GM23338 (cell line): ENCODE data around the gene DNAAF3. TPM values are rescaled to one million over a fixed set of nuclear protein-coding genes. Genes with fewer than 3 reads are reported as not detected.

ENCODE experiments used
- ATAC-seq: fragments of 200-7000 bp; cut with Tn5 transposase; 3 replicates; pipeline ENCODE4 v1.9.1; 2020
- DNase-seq: peaks from one replicate; pipeline ENCODE4 v3.0.0-alpha.2; 2015; ENCODE audit warnings: low spot score
- H2AFZ ChIP-seq: fragments of 200-600 bp; sonication (generic); 2 replicates; pipeline ENCODE4 v1.8.0; 2016; ENCODE audit warnings: antibody characterized with exemption, mild to moderate bottlenecking, moderate library complexity
- H3F3A ChIP-seq: fragments of 200-600 bp; sonication (generic); replicated peaks from 2 replicates; pipeline ENCODE4 v1.8.0; 2017; ENCODE audit warnings: antibody characterized with exemption, mixed run types, low read depth
- H3K27ac ChIP-seq: fragments of 200-600 bp; sonication (generic); 2 replicates; pipeline ENCODE4 v1.6.1; 2016; ENCODE audit warnings: low read depth
- H3K27me3 ChIP-seq: fragments of 200-600 bp; sonication (generic); 2 replicates; pipeline ENCODE4 v1.8.0; 2016; ENCODE audit warnings: mild to moderate bottlenecking, mixed run types, moderate library complexity; ENCODE audit not compliant: insufficient read depth
- H3K36me3 ChIP-seq: fragments of 200-600 bp; sonication (generic); 2 replicates; pipeline ENCODE4 v1.8.0; 2016; ENCODE audit warnings: mild to moderate bottlenecking; ENCODE audit not compliant: insufficient read depth
- H3K4me1 ChIP-seq: fragments of 200-600 bp; sonication (generic); 2 replicates; pipeline ENCODE4 v1.8.0; 2016; ENCODE audit warnings: mild to moderate bottlenecking, moderate library complexity; ENCODE audit not compliant: insufficient read depth
- H3K4me2 ChIP-seq: fragments of 200-600 bp; sonication (generic); 2 replicates; pipeline ENCODE4 v1.7.1; 2017; ENCODE audit warnings: mixed run types
- H3K4me3 ChIP-seq: fragments of 200-600 bp; sonication (generic); 2 replicates; pipeline ENCODE4 v1.6.1; 2016; ENCODE audit warnings: mixed run types
- H3K79me2 ChIP-seq: fragments of 200-600 bp; sonication (generic); replicated peaks from 2 replicates; pipeline ENCODE4 v1.8.0; 2017; ENCODE audit warnings: mild to moderate bottlenecking; ENCODE audit not compliant: insufficient read depth
- H3K9me2 ChIP-seq: fragments of 200-600 bp; sonication (generic); 2 replicates; pipeline ENCODE4 v1.8.0; 2017; ENCODE audit not compliant: insufficient read depth
- H4K20me1 ChIP-seq: fragments of 200-600 bp; sonication (generic); replicated peaks from 2 replicates; pipeline ENCODE4 v1.8.0; 2017; ENCODE audit warnings: mild to moderate bottlenecking; ENCODE audit not compliant: insufficient read depth
- H3K27ac Mint-ChIP-seq: 2 replicates; pipeline ENCODE4 v1.8.0; 2020; ENCODE audit warnings: inconsistent platforms, mild to moderate bottlenecking, moderate library complexity, mixed read lengths
- H3K27me3 Mint-ChIP-seq: 3 replicates; pipeline ENCODE4 v1.8.0; 2022; ENCODE audit warnings: low read depth, mild to moderate bottlenecking, moderate library complexity, mixed read lengths, inconsistent platforms; ENCODE audit not compliant: insufficient read depth, poor library complexity
- H3K36me3 Mint-ChIP-seq: 3 replicates; pipeline ENCODE4 v1.8.0; 2021; ENCODE audit warnings: low read depth, mild to moderate bottlenecking, inconsistent platforms, moderate library complexity, mixed read lengths
- H3K4me1 Mint-ChIP-seq: 3 replicates; pipeline ENCODE4 v1.8.0; 2020; ENCODE audit warnings: mild to moderate bottlenecking, inconsistent platforms, mixed read lengths
- H3K4me3 Mint-ChIP-seq: 3 replicates; pipeline ENCODE4 v1.8.0; 2021; ENCODE audit warnings: moderate library complexity, mild to moderate bottlenecking, inconsistent platforms, mixed read lengths
- H3K9me3 Mint-ChIP-seq: 3 replicates; pipeline ENCODE4 v1.8.0; 2020; ENCODE audit warnings: moderate library complexity, mild to moderate bottlenecking, inconsistent platforms, mixed read lengths
- CREB1 ChIP-seq: fragments of 250-450 bp; sonication (Bioruptor Pico); IDR thresholded peaks from 2 replicates; pipeline ENCODE4 v1.5.0; 2020; ENCODE audit warnings: low read depth, mild to moderate bottlenecking, moderate library complexity
- EZH2 ChIP-seq: fragments of 200-600 bp; sonication (generic); IDR thresholded peaks from one replicate; pipeline ENCODE4 v1.8.0; 2017; ENCODE audit warnings: antibody characterized with exemption, mild to moderate bottlenecking, low read depth; ENCODE audit not compliant: unreplicated experiment
- EZH2phosphoT487 ChIP-seq: fragments of 200-600 bp; sonication (generic); IDR thresholded peaks from one replicate; pipeline ENCODE4 v1.8.1; 2018; ENCODE audit warnings: antibody characterized with exemption; ENCODE audit not compliant: unreplicated experiment
- JUNB ChIP-seq: IDR thresholded peaks from one replicate; pipeline ENCODE4 v1.6.1; 2016; ENCODE audit warnings: antibody characterized with exemption; ENCODE audit not compliant: unreplicated experiment
- NANOG ChIP-seq: IDR thresholded peaks from 2 replicates; pipeline ENCODE4 v1.6.1; 2016; ENCODE audit warnings: antibody characterized with exemption, borderline replicate concordance
- POLR2AphosphoS5 ChIP-seq: IDR thresholded peaks from 2 replicates; pipeline ENCODE4 v1.6.1; 2016; ENCODE audit warnings: antibody characterized with exemption, low read depth
- STAT1 ChIP-seq: IDR thresholded peaks from one replicate; pipeline ENCODE4 v1.6.1; 2016; ENCODE audit warnings: antibody characterized with exemption; ENCODE audit not compliant: unreplicated experiment
- ZNF114 ChIP-seq: fragments of 250-450 bp; sonication (Bioruptor Pico); IDR thresholded peaks from 2 replicates; pipeline ENCODE4 v1.5.0; 2020; ENCODE audit warnings: mild to moderate bottlenecking, moderate library complexity
- ZNF331 ChIP-seq: fragments of 250-450 bp; sonication (Bioruptor Pico); IDR thresholded peaks from 2 replicates; pipeline ENCODE4 v1.5.0; 2020; ENCODE audit warnings: low read depth, mild to moderate bottlenecking, moderate library complexity
- polyA plus RNA-seq: library from polyadenylated mRNA; unstranded; fragments of >200 nt; fragmentation: Nextera tagmentation; extraction: Ambion mirVana; gene quantifications from 2 replicates; pipeline ENCODE4 v1.2.1, GENCODE V29; 2016
- total RNA-seq: library from RNA; depleted of rRNA; stranded (reverse); fragments of >200 nt; shearing (Covaris generic); gene quantifications from 2 replicates; pipeline ENCODE4 v1.2.3, GENCODE V29; 2014
- TF ChIP-seq, protein P1 (sequence below): IDR thresholded peaks from one replicate; pipeline ENCODE4 v1.6.1; 2018; ENCODE audit warnings: antibody characterized with exemption; ENCODE audit not compliant: unreplicated experiment
- TF ChIP-seq, protein P2 (sequence below): IDR thresholded peaks from 2 replicates; pipeline ENCODE4 v1.6.1; 2016; ENCODE audit warnings: antibody characterized with exemption
- TF ChIP-seq, protein P3 (sequence below), 2 experiments: fragments of 200-600 bp in 1 of 2; sonication (generic) in 1 of 2; conservative IDR thresholded peaks; 2 replicates each; pipeline versions ENCODE4 v1.5.1 to v1.6.1; 2016 to 2017; ENCODE audit warnings: antibody characterized with exemption in 2 of 2, low read depth in 2 of 2, mild to moderate bottlenecking in 2 of 2, moderate library complexity in 1 of 2
- TF ChIP-seq, protein P4 (sequence below): fragments of 250-450 bp; sonication (Bioruptor Pico); IDR thresholded peaks from 2 replicates; pipeline ENCODE4 v1.5.0; 2020; ENCODE audit warnings: mild to moderate bottlenecking, moderate library complexity

Gene DNAAF3
- total and polyA plus RNA-seq, 2 experiments from 2014 or later: 8.5 to 9.0 TPM

DNA sequence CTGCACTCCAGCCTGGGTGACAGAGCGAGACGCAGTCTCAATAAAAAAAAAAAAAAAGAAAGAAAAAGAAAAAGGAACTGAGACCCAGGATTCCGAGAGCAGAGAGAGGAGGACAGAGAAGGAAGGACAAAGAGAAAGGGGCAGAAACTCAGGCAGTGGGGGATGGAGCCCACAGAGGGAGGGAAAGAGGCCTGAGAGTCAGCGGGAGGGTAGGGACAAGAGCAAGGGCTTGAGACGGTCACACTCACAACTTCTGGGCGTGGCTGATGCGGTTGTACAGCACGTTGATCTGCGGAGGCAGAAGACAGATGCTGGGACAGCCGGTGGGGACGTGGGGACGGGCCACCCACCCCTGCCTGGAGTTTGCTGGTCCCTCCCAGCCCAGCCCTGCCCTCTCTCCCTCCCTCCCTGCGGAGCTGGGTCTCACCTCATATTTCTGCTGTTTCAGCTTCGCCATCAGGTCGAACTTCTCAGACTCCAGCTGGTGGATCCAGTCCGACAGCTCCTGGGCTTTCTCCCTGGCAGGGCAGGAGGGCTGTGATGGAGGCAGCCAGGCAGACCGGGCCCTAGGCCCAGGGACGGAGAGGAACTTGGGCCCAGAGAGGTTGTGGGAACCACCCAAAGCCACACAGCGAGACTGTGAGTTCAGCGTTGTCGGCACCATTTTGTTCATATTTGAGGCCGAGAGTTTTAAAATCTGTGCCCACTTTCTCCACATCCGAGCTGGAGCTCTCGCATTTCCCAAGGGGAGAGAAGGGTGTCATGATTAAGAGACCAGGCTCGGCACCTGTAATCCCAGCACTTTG is 32.6 kb downstream of the DNAAF3 start:
- Mint-ChIP-seq H3K27ac (no peak overlapping the region), H3K4me1 (peaks cover 28% of the 10 kb centered on the region), H3K27me3 (peaks cover 12% of the 10 kb centered on the region), H3K9me3 (no peaks in the 10 kb centered on the region), H3K36me3 (peaks cover 16% of the 10 kb centered on the region), H3K4me3 (no peak overlapping the region)
- Histone ChIP-seq H2AFZ (no peak overlapping the region), H4K20me1 (no peaks in the 10 kb centered on the region; the same call in 1 of the 2 replicates), H3K27ac (peak overlapping the region; percentile 39; the same call in 1 of the 2 replicates), H3K9me2 (no peaks in the 10 kb centered on the region), H3K27me3 (no peaks in the 10 kb centered on the region), H3F3A (peaks cover 7% of the 10 kb centered on the region; the same call in 1 of the 2 replicates), H3K4me2 (no peak overlapping the region), H3K4me1 (peaks cover 18% of the 10 kb centered on the region; the same call in 1 of the 2 replicates), H3K4me3 (no peak overlapping the region), H3K36me3 (no peaks in the 10 kb centered on the region; the same call in 1 of the 2 replicates), H3K79me2 (no peaks in the 10 kb centered on the region)
- no peak for DNase-seq
- no peak for ATAC-seq
- no peak for TF ChIP-seq EZH2
- TF ChIP-seq JUNB: no peak
- TF ChIP-seq POLR2AphosphoS5: no peak
- no peak for TF ChIP-seq CREB1
- no peak for TF ChIP-seq ZNF331
- TF ChIP-seq, protein P1, sequence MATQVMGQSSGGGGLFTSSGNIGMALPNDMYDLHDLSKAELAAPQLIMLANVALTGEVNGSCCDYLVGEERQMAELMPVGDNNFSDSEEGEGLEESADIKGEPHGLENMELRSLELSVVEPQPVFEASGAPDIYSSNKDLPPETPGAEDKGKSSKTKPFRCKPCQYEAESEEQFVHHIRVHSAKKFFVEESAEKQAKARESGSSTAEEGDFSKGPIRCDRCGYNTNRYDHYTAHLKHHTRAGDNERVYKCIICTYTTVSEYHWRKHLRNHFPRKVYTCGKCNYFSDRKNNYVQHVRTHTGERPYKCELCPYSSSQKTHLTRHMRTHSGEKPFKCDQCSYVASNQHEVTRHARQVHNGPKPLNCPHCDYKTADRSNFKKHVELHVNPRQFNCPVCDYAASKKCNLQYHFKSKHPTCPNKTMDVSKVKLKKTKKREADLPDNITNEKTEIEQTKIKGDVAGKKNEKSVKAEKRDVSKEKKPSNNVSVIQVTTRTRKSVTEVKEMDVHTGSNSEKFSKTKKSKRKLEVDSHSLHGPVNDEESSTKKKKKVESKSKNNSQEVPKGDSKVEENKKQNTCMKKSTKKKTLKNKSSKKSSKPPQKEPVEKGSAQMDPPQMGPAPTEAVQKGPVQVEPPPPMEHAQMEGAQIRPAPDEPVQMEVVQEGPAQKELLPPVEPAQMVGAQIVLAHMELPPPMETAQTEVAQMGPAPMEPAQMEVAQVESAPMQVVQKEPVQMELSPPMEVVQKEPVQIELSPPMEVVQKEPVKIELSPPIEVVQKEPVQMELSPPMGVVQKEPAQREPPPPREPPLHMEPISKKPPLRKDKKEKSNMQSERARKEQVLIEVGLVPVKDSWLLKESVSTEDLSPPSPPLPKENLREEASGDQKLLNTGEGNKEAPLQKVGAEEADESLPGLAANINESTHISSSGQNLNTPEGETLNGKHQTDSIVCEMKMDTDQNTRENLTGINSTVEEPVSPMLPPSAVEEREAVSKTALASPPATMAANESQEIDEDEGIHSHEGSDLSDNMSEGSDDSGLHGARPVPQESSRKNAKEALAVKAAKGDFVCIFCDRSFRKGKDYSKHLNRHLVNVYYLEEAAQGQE: no peak
- TF ChIP-seq NANOG: no peak
- TF ChIP-seq, protein P2, sequence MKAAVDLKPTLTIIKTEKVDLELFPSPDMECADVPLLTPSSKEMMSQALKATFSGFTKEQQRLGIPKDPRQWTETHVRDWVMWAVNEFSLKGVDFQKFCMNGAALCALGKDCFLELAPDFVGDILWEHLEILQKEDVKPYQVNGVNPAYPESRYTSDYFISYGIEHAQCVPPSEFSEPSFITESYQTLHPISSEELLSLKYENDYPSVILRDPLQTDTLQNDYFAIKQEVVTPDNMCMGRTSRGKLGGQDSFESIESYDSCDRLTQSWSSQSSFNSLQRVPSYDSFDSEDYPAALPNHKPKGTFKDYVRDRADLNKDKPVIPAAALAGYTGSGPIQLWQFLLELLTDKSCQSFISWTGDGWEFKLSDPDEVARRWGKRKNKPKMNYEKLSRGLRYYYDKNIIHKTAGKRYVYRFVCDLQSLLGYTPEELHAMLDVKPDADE: no peak
- no peak for TF ChIP-seq ZNF114 (CRISPR knock-in tag)
- TF ChIP-seq, protein P3, sequence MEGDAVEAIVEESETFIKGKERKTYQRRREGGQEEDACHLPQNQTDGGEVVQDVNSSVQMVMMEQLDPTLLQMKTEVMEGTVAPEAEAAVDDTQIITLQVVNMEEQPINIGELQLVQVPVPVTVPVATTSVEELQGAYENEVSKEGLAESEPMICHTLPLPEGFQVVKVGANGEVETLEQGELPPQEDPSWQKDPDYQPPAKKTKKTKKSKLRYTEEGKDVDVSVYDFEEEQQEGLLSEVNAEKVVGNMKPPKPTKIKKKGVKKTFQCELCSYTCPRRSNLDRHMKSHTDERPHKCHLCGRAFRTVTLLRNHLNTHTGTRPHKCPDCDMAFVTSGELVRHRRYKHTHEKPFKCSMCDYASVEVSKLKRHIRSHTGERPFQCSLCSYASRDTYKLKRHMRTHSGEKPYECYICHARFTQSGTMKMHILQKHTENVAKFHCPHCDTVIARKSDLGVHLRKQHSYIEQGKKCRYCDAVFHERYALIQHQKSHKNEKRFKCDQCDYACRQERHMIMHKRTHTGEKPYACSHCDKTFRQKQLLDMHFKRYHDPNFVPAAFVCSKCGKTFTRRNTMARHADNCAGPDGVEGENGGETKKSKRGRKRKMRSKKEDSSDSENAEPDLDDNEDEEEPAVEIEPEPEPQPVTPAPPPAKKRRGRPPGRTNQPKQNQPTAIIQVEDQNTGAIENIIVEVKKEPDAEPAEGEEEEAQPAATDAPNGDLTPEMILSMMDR (conservative IDR thresholded peaks at IDR 0.05; ENCODE audit: low read depth in 2 of 2): no peak
- TF ChIP-seq, protein P4, sequence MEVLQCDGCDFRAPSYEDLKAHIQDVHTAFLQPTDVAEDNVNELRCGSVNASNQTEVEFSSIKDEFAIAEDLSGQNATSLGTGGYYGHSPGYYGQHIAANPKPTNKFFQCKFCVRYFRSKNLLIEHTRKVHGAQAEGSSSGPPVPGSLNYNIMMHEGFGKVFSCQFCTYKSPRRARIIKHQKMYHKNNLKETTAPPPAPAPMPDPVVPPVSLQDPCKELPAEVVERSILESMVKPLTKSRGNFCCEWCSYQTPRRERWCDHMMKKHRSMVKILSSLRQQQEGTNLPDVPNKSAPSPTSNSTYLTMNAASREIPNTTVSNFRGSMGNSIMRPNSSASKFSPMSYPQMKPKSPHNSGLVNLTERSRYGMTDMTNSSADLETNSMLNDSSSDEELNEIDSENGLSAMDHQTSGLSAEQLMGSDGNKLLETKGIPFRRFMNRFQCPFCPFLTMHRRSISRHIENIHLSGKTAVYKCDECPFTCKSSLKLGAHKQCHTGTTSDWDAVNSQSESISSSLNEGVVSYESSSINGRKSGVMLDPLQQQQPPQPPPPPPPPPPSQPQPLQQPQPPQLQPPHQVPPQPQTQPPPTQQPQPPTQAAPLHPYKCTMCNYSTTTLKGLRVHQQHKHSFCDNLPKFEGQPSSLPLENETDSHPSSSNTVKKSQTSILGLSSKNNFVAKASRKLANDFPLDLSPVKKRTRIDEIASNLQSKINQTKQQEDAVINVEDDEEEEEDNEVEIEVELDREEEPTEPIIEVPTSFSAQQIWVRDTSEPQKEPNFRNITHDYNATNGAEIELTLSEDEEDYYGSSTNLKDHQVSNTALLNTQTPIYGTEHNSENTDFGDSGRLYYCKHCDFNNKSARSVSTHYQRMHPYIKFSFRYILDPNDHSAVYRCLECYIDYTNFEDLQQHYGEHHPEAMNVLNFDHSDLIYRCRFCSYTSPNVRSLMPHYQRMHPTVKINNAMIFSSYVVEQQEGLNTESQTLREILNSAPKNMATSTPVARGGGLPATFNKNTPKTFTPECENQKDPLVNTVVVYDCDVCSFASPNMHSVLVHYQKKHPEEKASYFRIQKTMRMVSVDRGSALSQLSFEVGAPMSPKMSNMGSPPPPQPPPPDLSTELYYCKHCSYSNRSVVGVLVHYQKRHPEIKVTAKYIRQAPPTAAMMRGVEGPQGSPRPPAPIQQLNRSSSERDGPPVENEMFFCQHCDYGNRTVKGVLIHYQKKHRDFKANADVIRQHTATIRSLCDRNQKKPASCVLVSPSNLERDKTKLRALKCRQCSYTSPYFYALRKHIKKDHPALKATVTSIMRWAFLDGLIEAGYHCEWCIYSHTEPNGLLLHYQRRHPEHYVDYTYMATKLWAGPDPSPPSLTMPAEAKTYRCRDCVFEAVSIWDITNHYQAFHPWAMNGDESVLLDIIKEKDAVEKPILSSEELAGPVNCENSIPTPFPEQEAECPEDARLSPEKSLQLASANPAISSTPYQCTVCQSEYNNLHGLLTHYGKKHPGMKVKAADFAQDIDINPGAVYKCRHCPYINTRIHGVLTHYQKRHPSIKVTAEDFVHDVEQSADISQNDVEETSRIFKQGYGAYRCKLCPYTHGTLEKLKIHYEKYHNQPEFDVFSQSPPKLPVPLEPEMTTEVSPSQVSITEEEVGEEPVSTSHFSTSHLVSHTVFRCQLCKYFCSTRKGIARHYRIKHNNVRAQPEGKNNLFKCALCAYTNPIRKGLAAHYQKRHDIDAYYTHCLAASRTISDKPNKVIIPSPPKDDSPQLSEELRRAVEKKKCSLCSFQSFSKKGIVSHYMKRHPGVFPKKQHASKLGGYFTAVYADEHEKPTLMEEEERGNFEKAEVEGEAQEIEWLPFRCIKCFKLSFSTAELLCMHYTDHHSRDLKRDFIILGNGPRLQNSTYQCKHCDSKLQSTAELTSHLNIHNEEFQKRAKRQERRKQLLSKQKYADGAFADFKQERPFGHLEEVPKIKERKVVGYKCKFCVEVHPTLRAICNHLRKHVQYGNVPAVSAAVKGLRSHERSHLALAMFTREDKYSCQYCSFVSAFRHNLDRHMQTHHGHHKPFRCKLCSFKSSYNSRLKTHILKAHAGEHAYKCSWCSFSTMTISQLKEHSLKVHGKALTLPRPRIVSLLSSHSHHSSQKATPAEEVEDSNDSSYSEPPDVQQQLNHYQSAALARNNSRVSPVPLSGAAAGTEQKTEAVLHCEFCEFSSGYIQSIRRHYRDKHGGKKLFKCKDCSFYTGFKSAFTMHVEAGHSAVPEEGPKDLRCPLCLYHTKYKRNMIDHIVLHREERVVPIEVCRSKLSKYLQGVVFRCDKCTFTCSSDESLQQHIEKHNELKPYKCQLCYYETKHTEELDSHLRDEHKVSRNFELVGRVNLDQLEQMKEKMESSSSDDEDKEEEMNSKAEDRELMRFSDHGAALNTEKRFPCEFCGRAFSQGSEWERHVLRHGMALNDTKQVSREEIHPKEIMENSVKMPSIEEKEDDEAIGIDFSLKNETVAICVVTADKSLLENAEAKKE (CRISPR knock-in tag): no peak
- no peak for TF ChIP-seq STAT1
- no peak for TF ChIP-seq EZH2phosphoT487
